ENCODE data around the gene NPTXR. TPM values are rescaled to one million over a fixed set of nuclear protein-coding genes. Genes with fewer than 3 reads are reported as not detected.

NPTXR gene
- total and polyA plus RNA-seq, 2 donors (not counting 3 experiments of a cell fraction or from before 2014, with no cell fraction given): 0.37 to 0.73 TPM

- ChIA-PET POLR2A (no interaction called here), CTCF (interaction anchor here (2.8 to 6.3 kb wide), 2 partner anchors 11 to 91 kb away, joined by 12 to 63 read pairs; no protein-coding TSS in a partner anchor)
- H3K4me1 ChIP-seq (ENCODE audit: control insufficient read depth, extremely low read depth, insufficient read depth, low read length): peaks cover 6% of the 10 kb centered on the region
- H3K9ac ChIP-seq (replicated peaks; ENCODE audit: extremely low read depth, insufficient read depth, low read length): no peak overlapping the region
- no peaks in the 10 kb centered on the region for H3K9me1 ChIP-seq (replicated peaks; ENCODE audit: control insufficient read depth, extremely low read depth, insufficient read depth, low read length)
- no peak overlapping the region for H2AFZ ChIP-seq (ENCODE audit: low read depth, low read length)
- TF ChIP-seq FOS (IDR thresholded peaks at IDR 0.05; ENCODE audit: borderline replicate concordance, insufficient read depth, low read length) (no peak), POLR2AphosphoS5 (IDR thresholded peaks at IDR 0.05; ENCODE audit: insufficient read depth, low read depth, low read length) (no peak), POLR2A (IDR thresholded peaks at IDR 0.05; ENCODE audit: low read depth, low read length) (no peak), EZH2 (IDR thresholded peaks at IDR 0.05; ENCODE audit: borderline replicate concordance, low read depth, low read length, severe bottlenecking) (no peak), MYC (IDR thresholded peaks at IDR 0.05; ENCODE audit: low read depth, low read length) (no peak)
- H3K4me3 ChIP-seq (replicated peaks in 1 of 3; ENCODE audit: insufficient read depth in 1 of 3, low read depth in 1 of 3, low read length in 3 of 3): no peak overlapping the region
- H3K27me3 ChIP-seq (ENCODE audit: control insufficient read depth in 2 of 2, insufficient read depth in 2 of 2, low read length in 2 of 2): peaks cover 0 to 3% of the 10 kb centered on the region in 2 experiments
- no peak overlapping the region for H3K27ac ChIP-seq (ENCODE audit: insufficient read depth, low read depth, low read length)
- FAIRE-seq (no peak), DNase-seq (ENCODE audit: low read depth, low spot score) (no peak)
- H3K36me3 ChIP-seq (ENCODE audit: control insufficient read depth in 2 of 2, extremely low read depth in 1 of 2, insufficient read depth in 2 of 2, low read length in 2 of 2): no peaks in the 10 kb centered on the region
- no peaks in the 10 kb centered on the region for H4K20me1 ChIP-seq (replicated peaks; ENCODE audit: control insufficient read depth, extremely low read depth, insufficient read depth, low read length)
- H3K79me2 ChIP-seq (ENCODE audit: control insufficient read depth, insufficient read depth, low read length): no peaks in the 10 kb centered on the region
- dilution Hi-C loops (cut with MboI; ENCODE audit: extremely low pct_ligation_motif_present, low sequenced_read_pairs) (no loop called here), intact Hi-C loops (cut with micrococcal nuclease) (no loop called here)
- H3K4me2 ChIP-seq (ENCODE audit: insufficient read depth, low read length): no peak overlapping the region
- no TSS peak for BruUV-seq (replicated peaks)
- no peaks in the 10 kb centered on the region for H3K9me3 ChIP-seq (replicated peaks; ENCODE audit: control insufficient read depth, insufficient read depth, low read length)
These were observed 15.9 kb upstream of the NPTXR start for GRCh38 chr22:38859581-38860282.

- ChIA-PET CTCF (interaction anchor here (0.6 to 1.8 kb wide), 2 partner anchors 56 to 89 kb away, joined by 3 to 15 read pairs; no protein-coding TSS in a partner anchor), POLR2A (no interaction called here)
These were observed 14.7 kb upstream of the NPTXR start for GRCh38 chr22:38858492-38858891.

More at GRCh38 chr22:38858492-38858891, 14.7 kb upstream of the NPTXR start:
- Histone ChIP-seq H3K4me2 (ENCODE audit: insufficient read depth, low read length) (no peak overlapping the region), H3K27me3 (ENCODE audit: control insufficient read depth in 2 of 2, insufficient read depth in 2 of 2, low read length in 2 of 2) (peaks cover 0 to 3% of the 10 kb centered on the region in 2 experiments), H3K27ac (ENCODE audit: insufficient read depth, low read depth, low read length) (no peak overlapping the region), H4K20me1 (replicated peaks; ENCODE audit: control insufficient read depth, extremely low read depth, insufficient read depth, low read length) (no peaks in the 10 kb centered on the region), H3K4me3 (replicated peaks in 1 of 3; ENCODE audit: insufficient read depth in 1 of 3, low read depth in 1 of 3, low read length in 3 of 3) (no peak overlapping the region), H3K9me1 (replicated peaks; ENCODE audit: control insufficient read depth, extremely low read depth, insufficient read depth, low read length) (no peaks in the 10 kb centered on the region), H3K79me2 (ENCODE audit: control insufficient read depth, insufficient read depth, low read length) (no peaks in the 10 kb centered on the region), H3K9ac (replicated peaks; ENCODE audit: extremely low read depth, insufficient read depth, low read length) (no peak overlapping the region), H3K9me3 (replicated peaks; ENCODE audit: control insufficient read depth, insufficient read depth, low read length) (no peaks in the 10 kb centered on the region), H2AFZ (ENCODE audit: low read depth, low read length) (no peak overlapping the region), H3K4me1 (ENCODE audit: control insufficient read depth, extremely low read depth, insufficient read depth, low read length) (no peaks in the 10 kb centered on the region), H3K36me3 (ENCODE audit: control insufficient read depth in 2 of 2, extremely low read depth in 1 of 2, insufficient read depth in 2 of 2, low read length in 2 of 2) (no peaks in the 10 kb centered on the region)
- BruUV-seq (replicated peaks): no TSS peak
- FAIRE-seq (no peak), DNase-seq (ENCODE audit: low read depth, low spot score) (no peak)
- dilution Hi-C loops (cut with MboI; ENCODE audit: extremely low pct_ligation_motif_present, low sequenced_read_pairs) (no loop called here), intact Hi-C loops (cut with micrococcal nuclease) (no loop called here)
- TF ChIP-seq GATA2 (IDR thresholded peaks at IDR 0.05; ENCODE audit: insufficient read depth, insufficient read length, low read depth, low read length) (no peak), FOS (IDR thresholded peaks at IDR 0.05; ENCODE audit: borderline replicate concordance, insufficient read depth, low read length) (no peak), POLR2AphosphoS5 (IDR thresholded peaks at IDR 0.05; ENCODE audit: insufficient read depth, low read depth, low read length) (no peak), JUN (IDR thresholded peaks at IDR 0.05; ENCODE audit: borderline replicate concordance, insufficient read depth, insufficient read length, low read depth) (no peak), MAX (IDR thresholded peaks at IDR 0.05; ENCODE audit: insufficient read depth, insufficient read length) (no peak), MYC (IDR thresholded peaks at IDR 0.05; ENCODE audit: low read depth, low read length) (no peak), EZH2 (IDR thresholded peaks at IDR 0.05; ENCODE audit: borderline replicate concordance, low read depth, low read length, severe bottlenecking) (no peak), CTCF (IDR thresholded peaks at IDR 0.05; ENCODE audit: extremely low read depth in 1 of 2, insufficient read depth in 1 of 2, low read depth in 1 of 2, low read length in 2 of 2) (no peak), POLR2A (IDR thresholded peaks at IDR 0.05; ENCODE audit: low read depth, low read length) (no peak)
